ENCODE measurements around the gene GNG2. TPM values are rescaled to one million over a fixed set of nuclear protein-coding genes. Genes with fewer than 3 reads are reported as not detected.

Gene GNG2
- total RNA-seq, 1 experiment from 2014 or later, result 7.0 TPM

DNA sequence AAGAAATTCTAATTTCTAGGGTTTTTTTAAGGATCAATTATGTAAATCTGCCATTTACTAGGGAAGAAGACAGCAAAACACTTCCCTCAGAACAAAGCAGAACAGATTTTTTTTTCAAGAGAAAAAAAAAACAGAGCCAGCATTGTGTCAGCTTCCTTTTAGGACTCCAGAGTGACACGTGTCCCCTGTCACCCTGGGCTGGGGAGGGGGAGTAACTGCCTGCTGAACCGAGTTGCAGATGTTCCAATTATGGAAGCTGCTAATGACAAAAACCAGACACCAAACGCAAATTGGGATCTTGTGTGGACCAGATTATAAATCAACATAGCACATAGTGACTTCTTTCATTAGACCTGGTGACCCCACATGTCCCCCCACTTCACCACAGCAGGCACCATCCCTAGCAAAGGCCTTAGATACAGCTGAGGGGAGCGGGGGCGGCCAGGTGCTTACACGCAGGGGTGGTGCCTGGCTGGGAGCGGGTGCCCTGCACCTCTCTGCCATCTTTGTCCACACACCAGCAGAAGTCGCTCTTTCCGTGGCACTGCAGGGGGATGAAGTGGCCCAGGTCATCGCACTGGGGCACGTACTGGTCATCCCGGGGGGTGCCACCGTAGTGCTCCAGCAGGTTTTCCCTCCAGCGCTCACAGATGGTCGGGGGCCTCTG lies 154.3 kb downstream of the GNG2 start:
- H3K9ac ChIP-seq (ENCODE audit: extremely low read depth, insufficient read length, low read length), result no peak overlapping the region
- H3K27me3 ChIP-seq (ENCODE audit: insufficient read depth, low read length), result no peaks in the 10 kb centered on the region
- H4K8ac ChIP-seq (replicated peaks; ENCODE audit: insufficient read length, low read depth, low read length), result no peak overlapping the region
- H3K9me3 ChIP-seq (ENCODE audit: control insufficient read depth, low read depth, low read length), result no peaks in the 10 kb centered on the region
- H3K4ac ChIP-seq (ENCODE audit: low read depth, low read length), result no peak overlapping the region
- peaks cover 2% of the 10 kb centered on the region; the same call in 1 of the 2 replicates for H3K4me1 ChIP-seq (ENCODE audit: insufficient read depth, low read length)
- H3K23me2 ChIP-seq (ENCODE audit: insufficient read length, low read depth, low read length, poor library complexity, severe bottlenecking), result no peaks in the 10 kb centered on the region
- no peaks in the 10 kb centered on the region for H3K79me1 ChIP-seq (ENCODE audit: insufficient read depth, low read depth, low read length, poor library complexity, severe bottlenecking)
- H3K27ac ChIP-seq (ENCODE audit: insufficient read length, low read depth, low read length), result no peak overlapping the region
- H3T11ph ChIP-seq (ENCODE audit: low read length), result no peak overlapping the region
- H3K27ac Mint-ChIP-seq, result no peak overlapping the region
- H3K4me3 Mint-ChIP-seq, result no peak overlapping the region; a peak in 1 of 5 replicates
- H2BK15ac ChIP-seq (ENCODE audit: low read depth, low read length), result no peak overlapping the region
- H4K91ac ChIP-seq (ENCODE audit: insufficient read length, low read depth, low read length), result no peak overlapping the region
- H3K14ac ChIP-seq (ENCODE audit: insufficient read depth, low read length), result no peak overlapping the region
- no peak overlapping the region for H2BK12ac ChIP-seq (ENCODE audit: insufficient read length, low read depth, low read length)
- H3K4me1 Mint-ChIP-seq, result peaks cover 34 to 40% of the 10 kb centered on the region in 2 experiments
- H4K20me1 ChIP-seq (ENCODE audit: control insufficient read depth, insufficient read depth, insufficient read length), result no peaks in the 10 kb centered on the region
- DNase-seq, result no peak
- no peak overlapping the region for H2BK5ac ChIP-seq (ENCODE audit: insufficient read length, low read length)
- H3K36me3 Mint-ChIP-seq (ENCODE audit: insufficient read depth in 1 of 3, low read depth in 3 of 3), result peaks cover 11 to 23% (median 15%) of the 10 kb centered on the region in 3 experiments; a peak in 6 of 7 replicates
- no peak overlapping the region for H3K23ac ChIP-seq (ENCODE audit: insufficient read length, low read depth, low read length)
- no peaks in the 10 kb centered on the region for H3K9me3 Mint-ChIP-seq
- H2AK5ac ChIP-seq (ENCODE audit: insufficient read length, low read length), result no peak overlapping the region
- H3K56ac ChIP-seq (ENCODE audit: insufficient read length, low read depth, low read length), result no peak overlapping the region
- no peak overlapping the region for H2AFZ ChIP-seq (ENCODE audit: low read length)
- no peak overlapping the region for H2BK120ac ChIP-seq (ENCODE audit: low read depth, low read length, poor library complexity, severe bottlenecking)
- WGBS (ENCODE audit: extremely low coverage, insufficient read length, low lambda C conversion rate), result no CpG with 5 or more reads among the region's 15 CpGs
- H3K27me3 Mint-ChIP-seq (ENCODE audit: low read depth), result no peaks in the 10 kb centered on the region; the same call in 1 of the 2 replicates
- H3K18ac ChIP-seq (ENCODE audit: insufficient read length, low read depth, low read length), result no peak overlapping the region
- H2BK20ac ChIP-seq (ENCODE audit: low read depth, low read length, poor library complexity, severe bottlenecking), result no peak overlapping the region
- no peaks in the 10 kb centered on the region for H3K79me2 ChIP-seq (ENCODE audit: insufficient read depth, low read length)
- no peak overlapping the region for H4K5ac ChIP-seq (ENCODE audit: insufficient read length, low read depth, low read length)
- no peak overlapping the region for H3K4me2 ChIP-seq (ENCODE audit: insufficient read depth, insufficient read length, low read length)
- TF ChIP-seq, protein P1, sequence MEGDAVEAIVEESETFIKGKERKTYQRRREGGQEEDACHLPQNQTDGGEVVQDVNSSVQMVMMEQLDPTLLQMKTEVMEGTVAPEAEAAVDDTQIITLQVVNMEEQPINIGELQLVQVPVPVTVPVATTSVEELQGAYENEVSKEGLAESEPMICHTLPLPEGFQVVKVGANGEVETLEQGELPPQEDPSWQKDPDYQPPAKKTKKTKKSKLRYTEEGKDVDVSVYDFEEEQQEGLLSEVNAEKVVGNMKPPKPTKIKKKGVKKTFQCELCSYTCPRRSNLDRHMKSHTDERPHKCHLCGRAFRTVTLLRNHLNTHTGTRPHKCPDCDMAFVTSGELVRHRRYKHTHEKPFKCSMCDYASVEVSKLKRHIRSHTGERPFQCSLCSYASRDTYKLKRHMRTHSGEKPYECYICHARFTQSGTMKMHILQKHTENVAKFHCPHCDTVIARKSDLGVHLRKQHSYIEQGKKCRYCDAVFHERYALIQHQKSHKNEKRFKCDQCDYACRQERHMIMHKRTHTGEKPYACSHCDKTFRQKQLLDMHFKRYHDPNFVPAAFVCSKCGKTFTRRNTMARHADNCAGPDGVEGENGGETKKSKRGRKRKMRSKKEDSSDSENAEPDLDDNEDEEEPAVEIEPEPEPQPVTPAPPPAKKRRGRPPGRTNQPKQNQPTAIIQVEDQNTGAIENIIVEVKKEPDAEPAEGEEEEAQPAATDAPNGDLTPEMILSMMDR (conservative IDR thresholded peaks at IDR 0.05), result no peak
